NCI-H1105 (cell line): ENCODE results near the gene ANKRD44.
A peak's percentile ranks its signal among the peaks of the same experiment; 100 is the strongest.
"Not testable (repeated sequence)": the region's sequence is repeated elsewhere in the genome, so short reads cannot be mapped to it uniquely, and the experiment has no call there.

Experiments
- DNase-seq: peaks from one replicate; lab custom pipeline; 2025; lab: John Stamatoyannopoulos, UW

ANKRD44 gene

DNA sequence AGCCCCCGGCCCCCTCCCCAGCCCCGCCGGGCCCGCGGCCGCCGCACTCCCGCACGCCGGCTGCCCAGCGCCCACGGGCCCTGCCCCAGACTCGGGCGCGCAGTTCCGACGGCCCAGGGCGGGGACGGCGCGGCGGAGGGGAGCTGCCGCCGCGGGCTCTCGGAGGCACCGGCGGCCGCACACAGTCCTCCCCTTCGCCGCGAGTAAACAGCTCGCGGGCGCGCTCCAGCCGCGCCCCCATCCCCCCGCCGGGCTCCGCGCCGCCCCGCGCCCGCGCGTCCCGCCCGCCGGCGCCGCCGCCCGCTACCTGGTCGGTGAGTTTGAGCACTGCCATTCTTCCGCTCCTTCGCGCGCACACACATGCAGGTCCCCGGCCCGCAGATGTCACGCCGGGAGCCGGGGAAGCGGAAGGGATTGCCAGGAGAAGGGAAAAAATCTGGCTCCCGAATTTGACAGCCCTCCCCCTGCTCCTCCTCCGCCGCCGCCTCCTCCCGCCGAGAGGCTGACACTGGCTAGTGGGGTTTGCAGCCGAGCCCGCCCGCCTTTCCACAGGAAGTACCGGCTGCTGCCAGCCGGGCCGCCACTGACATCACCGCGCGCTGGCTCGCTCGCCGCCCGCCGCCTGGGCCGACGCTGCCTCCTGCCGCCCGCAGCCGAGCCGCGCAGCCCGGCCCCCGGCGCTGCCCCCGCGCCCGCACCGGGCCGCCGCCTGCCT lies at the start of gene ANKRD44:
ANKRD44 (minus strand) TSS at position 510 of the 715 bp plus-strand sequence; CDS start at position 334, 176 bp downstream.
- DNase-seq = peak; percentile 74

DNA sequence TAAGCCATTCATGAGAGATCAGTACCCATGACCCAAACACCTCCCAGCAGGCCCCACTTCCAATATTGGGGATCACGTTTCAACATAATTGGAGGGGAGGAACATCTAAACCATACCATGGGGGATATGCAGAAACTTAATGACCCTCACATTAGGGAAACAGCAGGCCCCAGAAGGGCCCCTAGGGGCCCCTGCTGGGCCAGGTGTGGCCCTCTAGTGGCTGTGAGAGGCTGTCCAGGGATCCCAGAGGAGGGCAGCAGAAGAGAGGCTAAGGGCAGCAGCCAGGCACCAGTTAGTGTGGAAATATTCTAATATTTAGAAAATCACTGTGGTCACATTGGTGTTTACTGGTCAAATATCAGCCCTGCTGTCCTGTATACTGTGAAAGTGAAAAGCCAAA lies 49.3 kb upstream of the ANKRD44 start:
- DNase-seq = no peak

DNA sequence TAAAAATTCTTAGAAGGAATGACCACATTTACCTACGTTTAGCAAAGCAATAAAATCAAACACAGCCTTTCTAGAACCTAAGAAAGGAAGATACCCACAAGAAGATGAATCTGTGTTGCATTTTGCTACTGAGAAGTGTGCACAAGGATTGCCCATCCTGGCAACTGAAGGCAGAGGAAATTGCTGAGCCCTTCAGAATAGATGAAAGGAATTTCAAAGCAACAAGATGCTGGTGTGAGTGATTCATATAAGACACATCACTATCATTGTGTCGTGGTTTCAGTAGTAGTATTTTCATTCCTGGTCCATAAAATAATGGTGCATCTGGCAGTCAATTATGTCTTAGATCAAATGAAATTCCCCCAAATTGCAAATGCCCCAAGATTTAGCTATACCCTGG lies 48.4 kb upstream of the ANKRD44 start:
- DNase-seq = no peak

DNA sequence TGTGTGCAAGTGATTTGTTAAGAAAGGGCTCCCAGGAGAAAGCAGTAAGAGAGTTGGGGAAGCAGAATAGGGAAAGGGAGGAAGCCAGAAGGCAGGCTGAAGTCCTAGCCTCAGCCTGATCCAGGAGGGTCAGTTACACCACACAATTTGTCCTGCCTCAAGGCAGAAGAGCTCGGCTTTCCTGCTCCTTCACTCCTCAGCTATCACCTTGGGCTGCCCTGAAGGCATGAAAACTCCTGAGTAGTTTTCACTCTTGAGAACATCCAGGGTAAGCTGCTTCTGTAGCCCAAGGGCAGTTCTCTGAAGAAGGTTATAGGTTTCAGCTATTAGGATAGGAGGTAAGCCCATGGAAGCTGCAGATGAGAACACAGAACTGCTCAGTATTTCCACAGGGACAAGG lies 47.4 kb upstream of the ANKRD44 start:
- no peak for DNase-seq

DNA sequence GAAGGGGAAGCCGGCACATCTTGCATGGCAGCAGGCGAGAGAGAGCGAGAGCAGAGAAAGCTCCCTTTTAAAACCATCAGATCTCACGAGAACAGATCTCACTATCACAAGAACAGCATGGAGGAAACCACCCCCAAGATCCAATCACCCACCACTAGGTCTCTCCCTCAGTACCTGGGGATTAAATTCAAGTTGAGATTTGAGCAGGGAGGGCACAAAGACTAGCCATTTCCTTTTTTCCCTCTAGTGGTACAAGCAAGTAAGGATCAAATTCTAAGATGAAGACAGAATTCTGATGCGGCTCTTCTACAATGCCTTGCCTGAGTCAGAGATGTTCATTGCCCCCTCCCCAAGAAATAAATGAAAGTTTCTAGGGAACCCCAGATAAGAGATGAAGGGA lies 45.6 kb upstream of the ANKRD44 start:
- no peak for DNase-seq

DNA sequence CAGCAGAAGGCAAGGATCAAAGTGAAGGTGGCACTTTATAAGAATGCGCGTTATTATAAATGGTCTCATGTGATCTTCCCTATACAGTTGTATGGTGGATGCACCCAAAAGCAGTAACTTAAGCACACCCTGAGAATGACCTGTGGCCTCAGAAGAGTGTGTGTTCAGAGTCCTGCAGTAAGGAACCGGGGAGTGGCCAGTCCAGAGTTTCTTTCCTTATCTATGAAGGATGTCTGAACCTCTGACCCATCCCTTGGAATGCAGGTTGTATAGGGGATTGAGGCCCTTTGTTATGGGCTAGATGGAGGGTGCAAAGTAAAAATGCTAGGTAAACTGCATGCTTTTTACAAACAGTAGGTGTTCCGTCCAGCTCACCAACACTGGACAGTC lies 43.6 kb upstream of the ANKRD44 start:
- no peak for DNase-seq

DNA sequence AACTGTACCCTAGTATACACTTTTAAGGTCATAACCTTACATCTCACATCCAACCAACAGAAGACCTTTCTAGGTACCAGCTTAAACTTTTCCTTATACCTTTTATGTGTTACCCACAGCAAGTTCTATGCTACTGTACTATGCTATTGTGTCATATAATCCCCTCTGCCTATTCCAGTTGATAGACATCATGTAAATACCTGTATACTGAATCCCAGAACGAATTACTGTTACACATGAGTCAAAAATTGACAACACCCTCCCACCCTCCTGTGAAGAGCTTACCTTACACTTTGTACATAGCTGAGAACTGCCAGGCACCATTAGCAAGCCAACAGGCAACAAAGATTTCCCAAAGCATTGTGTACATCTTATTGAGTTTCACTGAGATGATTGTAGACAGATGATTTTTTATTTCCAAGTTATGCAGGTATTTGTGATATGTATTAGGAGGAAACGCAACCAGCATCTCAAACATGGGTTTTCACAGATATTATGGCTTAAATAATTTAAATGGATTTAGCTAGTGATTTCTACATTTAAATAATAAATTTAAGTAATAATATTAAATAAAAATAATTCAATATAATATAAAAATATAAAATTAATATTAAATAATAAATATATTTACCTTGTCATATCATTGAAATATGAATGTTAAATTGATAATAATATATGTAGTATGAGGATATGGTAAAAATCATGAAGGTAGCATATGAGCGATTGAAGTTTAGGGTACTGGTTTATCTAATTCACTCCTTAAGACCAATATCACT lies 43.0 kb upstream of the ANKRD44 start:
- no peak for DNase-seq

DNA sequence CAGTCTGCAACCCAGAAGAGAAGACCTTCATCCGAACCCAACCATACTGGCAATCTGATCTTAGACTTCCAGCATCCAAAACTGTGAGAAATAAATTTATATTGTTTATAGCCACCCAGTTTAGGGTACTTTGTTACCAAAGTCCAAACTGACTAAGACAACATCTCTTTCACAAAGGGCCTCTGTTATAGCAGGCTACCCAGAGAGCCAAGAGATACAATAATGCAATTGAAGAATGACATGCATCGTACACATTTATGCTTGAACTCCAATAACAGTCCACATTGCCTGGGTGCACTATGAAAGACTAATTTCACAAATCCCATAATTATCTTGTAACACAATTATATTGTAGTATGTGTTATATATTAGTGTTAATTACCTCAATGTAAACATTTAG lies 39.1 kb upstream of the ANKRD44 start:
- no peak for DNase-seq

DNA sequence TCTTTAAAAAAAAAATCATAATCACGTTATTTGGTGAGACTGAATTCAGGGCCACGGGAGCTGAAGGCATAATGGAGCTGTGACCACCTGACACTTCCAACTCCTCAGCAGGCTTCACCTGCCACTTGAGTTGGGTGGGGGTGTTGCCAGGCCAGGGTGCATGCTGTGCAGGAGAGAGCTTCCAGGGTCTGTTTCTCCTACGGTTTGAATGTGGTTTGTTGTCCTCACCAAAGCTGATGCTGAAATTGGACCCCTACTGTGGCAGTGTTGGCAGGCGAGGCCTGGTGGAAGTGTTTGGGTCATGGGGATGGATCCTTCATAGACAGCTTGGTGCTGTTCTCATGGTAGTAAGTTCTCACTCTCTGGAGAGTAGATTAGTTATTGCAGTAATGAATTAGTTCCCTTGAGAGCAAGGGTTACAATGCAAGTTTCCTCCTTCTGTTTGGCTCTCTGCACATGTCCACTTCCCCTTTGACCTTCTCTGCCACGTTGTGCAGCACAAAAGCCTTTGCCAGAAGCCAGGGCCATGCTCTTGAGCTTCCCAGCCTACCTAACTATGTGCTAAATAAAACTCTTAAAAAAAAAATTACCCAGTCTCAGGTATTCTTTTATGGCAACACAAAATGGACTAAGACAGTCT lies 38.3 kb upstream of the ANKRD44 start:
- no peak for DNase-seq

DNA sequence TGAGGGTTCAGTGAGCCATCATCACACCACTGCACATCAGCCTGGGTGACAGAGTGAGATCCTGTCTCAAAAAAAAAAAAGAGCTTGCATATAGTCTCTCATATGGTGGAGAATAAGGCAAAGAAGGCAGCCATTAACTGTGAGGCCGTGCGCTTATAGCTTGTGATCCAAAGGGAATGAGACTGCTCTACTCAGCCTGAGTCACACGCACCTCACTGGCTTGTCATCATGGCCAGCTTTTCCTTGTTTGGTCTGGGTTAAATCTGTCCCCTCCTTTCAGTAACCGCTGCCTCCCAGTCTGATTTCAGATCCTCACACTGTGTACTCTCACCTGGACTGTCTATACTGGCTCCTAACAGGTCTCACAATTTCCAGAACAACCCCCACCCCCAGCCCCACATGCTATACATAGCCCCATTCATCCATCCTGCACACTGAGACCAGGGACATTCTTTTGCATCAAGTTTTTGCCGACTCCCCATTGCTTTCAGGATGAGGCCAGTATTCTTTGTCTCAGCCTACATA lies 35.3 kb upstream of the ANKRD44 start:
- no peak for DNase-seq

DNA sequence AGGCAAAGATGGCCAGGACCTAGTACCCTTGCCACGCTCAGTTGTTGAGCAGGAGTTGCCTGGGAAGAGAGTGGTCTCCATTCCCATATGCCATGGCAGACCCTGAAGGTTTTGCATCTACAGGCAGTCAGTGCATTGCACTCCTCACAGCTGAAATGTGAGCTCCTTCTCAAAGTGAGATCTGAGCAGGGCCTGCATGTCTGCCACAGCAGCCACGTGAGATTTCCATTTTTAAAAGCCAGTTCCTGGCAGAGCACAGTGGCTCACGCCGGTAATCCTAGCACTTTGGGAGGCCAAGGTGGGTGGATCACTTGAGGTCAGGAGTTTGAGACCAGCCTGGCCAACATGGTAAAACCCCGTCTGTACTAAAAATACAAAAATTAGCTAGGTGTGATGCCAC lies 33.4 kb upstream of the ANKRD44 start:
- DNase-seq = not testable (repeated sequence)

DNA sequence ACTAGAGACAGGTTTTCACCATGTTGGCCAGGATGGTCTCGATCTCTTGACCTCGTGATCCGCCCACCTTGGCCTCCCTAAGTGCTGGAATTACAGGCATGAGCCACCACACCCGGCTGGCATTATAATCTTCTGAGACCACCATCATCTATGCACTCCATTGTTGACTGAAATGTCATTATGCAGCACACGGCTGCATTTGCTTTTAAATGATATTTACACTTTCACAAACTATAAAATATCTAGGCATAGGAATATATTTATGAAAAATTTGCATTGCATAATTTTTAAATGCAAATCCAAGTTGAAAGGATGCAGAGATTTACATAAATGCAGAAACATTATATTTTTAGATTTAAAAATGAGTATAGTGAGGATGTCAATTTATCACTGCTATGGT lies 30.0 kb upstream of the ANKRD44 start:
- no peak for DNase-seq

DNA sequence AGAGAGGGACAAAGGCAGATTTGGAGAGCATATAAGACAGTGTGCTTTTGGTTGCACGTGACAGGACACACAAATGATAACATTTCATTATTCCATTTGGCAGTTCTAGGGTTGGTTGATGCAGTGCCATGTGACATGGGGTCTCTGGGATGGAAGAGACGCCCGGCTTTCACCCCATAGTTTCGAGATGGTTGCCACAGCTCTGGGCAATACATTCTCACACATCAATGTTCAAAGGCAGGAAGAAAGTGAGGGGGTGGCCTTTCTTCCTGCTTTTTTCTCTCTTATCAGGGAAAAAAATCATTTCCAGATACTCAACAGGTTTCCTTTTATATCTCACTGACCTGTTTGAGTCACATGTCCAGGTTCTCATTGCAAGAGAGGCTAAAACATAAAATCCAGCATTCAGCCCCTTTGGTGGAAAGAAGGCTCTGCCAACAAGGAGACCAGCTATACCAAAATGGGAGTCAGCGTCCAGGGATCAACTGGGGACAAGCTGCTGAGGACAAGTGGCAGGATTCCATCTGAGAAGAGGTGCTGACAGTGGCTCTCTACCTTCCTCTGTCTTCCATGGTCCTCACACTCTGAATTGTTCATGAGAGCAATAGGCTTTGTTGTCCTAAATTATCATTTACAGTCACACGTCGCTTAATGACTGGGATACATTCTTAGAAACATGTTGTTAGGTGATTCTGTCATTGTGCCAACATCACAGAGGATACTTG lies 29.1 kb upstream of the ANKRD44 start:
- no peak for DNase-seq

DNA sequence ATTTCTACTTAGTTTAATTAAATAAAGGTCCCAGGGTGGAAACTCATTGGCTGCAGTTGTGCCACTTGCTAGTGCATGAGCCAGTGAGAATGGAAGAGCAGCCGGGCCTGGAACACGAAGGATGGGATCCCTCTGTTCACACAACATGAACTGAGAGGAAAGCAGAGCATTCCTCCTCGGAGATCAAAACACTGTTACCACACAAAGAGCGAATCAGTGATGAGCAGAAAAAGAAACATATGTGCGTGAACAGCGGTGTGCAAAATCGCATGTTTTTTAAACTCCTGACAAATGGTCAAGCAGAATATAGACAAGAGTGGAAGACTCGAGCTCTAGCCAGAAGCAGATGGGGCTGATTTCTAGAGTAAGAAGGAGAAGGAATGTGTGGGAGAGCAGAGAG lies 28.4 kb upstream of the ANKRD44 start:
- DNase-seq = no peak

DNA sequence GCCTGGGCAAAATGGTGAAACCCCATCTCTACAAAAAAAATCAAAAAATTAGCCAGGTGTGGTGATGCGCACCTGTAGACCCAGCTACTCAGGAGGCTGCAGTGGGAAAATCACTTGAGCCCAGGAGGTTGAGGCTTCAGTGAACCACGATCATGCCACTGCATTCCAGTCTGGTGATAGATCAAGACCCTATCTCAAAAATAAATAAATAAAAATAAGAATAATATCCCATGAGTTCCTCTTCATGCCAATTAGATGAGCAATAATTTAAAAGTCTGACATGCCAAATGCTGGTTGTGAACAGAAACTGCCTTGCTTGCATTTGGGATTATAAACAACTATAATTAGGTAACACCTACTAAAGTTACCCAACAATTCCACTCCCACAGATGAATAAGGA lies 22.1 kb upstream of the ANKRD44 start:
- DNase-seq = no peak

DNA sequence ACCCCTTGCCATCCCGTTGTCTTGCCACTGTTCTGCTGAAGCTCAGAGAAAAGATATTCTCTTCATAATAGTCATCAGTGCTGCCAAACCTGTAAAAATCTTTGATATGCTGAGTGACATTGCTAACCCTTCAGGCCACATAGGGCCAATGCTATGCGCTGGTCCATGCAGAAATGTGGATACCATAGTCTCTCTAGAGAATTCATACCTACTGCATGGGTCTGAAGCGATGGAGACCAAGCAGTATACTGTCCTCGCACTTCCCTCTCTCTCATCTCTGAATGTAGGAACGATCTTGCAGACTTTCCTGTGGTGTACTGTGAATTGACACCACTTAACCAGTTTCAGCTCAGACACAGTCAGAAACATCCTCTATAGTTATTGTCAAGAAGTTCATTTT lies 17.9 kb upstream of the ANKRD44 start:
- no peak for DNase-seq

DNA sequence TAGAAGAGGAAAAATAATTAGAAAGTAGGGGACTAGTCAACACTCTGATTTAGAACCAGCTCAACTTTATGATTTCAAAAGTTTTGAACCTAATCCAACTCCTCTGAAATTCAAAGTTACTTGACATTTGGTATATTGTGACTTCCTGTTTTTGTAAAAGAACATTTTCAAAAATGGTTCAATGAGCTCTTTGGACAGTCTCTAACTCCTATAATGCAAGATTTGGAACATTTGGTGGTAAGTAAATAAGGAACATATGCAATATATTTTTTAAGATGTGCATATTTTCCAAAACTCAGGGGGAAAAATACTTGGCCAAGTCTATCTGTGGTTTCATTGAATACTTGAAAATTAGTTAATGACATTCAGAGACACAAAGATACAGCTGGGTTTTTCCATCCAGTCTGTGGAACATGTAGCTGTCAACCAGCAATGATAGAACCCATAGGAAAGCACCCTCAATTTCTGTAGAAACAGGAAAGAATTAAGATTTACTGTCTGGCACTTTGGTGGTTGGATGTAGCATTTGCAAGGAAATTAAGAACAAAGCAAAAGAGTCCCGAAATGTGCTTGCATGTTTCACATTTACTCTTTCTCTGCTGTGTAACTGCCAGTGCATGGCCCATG lies 17.0 kb upstream of the ANKRD44 start:
- no peak for DNase-seq

DNA sequence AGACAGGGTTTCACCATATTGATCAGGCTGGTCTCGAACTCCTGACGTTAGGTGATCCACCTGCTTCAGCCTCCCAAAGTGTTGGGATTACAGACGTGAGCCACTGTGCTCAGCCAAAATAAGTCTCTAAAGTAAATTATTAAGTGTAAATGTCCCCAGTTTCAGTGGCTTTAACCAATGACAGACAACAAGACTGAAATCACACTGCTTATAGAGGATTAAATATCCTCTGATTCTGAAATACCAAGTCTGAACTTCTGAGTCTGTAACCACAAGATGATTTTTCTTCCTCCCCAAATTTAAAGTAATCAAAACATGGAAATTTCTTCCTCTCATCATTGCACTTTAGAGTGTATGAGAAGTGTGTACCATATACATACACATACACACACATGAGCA lies 16.5 kb upstream of the ANKRD44 start:
- no peak for DNase-seq

DNA sequence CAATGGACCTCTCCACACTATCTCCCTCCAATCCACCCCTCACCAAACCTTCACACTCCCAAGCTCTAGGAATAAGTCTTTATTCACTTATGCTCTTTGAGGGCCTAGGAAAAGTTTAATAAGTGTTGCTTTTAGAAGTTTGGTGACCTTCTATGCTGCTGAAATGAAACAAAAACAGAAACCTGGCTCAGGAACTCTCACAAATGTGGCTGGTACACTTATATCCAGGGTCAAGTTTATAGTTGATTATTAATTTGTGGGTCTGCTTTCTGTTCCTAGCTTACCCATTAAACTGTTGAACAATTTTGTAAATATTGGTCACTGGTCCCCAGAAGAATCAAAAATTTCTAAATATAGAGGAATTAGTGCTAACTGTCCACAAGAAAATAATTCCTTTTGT lies 14.2 kb upstream of the ANKRD44 start:
- DNase-seq = no peak

DNA sequence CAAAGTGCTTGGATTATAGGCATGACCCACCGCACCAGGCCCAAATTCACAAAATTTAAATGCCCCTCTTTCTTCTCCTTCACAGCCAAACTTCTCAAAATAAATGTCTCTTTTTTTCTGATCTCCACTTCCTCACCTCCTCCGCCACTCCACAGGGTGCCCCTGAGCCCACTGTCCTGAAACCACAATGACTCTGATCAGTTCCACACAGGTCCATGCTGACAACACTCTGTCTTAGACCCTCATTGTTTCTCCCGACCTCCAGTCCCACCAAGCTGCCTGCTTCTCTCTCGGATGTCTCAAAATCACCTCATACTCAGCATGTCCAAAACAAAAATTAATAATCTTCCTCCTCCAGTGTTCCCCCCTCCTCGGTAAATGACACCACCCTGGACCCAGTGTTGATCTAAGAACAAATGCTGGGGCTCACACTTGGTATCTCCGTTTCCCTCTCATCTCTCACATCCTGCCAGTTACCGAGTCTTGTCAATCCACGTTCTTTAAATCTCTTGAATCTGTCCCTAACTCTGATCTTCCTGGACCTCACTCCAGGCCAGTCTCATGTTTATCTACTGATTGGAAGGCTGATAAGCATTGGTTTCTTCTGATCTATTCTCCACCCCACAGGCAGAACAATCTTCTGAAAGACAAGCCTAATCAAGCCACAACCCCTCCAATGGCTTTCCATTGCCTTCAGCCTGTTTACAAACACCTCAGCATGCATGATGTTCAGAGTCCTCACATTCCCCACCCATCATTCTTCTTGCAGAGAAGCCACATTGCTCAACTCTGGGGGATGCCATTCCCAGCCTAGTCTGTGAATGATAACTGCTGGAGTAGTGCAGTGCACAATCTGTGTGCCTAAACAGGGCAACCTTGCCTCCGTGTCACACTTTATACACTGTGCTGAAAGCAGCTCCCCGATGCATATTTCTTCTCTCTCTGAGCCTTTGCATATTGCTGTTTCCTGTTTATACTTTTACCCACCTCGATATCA lies 12.4 kb upstream of the ANKRD44 start:
- DNase-seq = no peak

DNA sequence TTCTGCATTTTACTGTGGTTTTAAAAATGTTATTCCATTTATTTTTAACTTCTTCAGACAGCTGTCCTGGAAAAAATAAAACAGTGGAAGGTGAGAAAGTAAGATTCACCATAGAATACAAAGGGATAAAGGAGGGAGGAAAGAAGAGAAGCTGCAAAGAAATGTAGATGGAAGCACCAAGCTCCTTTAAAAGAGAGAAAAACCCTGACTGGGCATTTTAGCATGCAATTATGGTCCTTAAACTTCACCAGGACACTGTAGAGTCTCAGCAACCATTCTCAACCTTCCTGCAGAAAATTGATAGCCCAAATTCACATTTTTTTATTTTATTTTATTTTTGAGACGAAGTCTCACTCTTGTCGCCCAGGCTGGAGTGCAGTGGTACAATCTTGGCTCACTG lies 11.6 kb upstream of the ANKRD44 start:
- DNase-seq = no peak
